GM19372 (cell line): ENCODE data around the gene MYO1E.
"Not testable (repeated sequence)": the region's sequence is repeated elsewhere in the genome, so short reads cannot be mapped to it uniquely, and the experiment has no call there.

Experiments used
- ATAC-seq: cut with Tn5 transposase; IDR thresholded peaks from one replicate; pipeline ENCODE4 v1.9.1; 2021; ENCODE audit warnings: mild to moderate bottlenecking, low read depth, moderate library complexity; ENCODE audit not compliant: unreplicated experiment

MYO1E gene

DNA sequence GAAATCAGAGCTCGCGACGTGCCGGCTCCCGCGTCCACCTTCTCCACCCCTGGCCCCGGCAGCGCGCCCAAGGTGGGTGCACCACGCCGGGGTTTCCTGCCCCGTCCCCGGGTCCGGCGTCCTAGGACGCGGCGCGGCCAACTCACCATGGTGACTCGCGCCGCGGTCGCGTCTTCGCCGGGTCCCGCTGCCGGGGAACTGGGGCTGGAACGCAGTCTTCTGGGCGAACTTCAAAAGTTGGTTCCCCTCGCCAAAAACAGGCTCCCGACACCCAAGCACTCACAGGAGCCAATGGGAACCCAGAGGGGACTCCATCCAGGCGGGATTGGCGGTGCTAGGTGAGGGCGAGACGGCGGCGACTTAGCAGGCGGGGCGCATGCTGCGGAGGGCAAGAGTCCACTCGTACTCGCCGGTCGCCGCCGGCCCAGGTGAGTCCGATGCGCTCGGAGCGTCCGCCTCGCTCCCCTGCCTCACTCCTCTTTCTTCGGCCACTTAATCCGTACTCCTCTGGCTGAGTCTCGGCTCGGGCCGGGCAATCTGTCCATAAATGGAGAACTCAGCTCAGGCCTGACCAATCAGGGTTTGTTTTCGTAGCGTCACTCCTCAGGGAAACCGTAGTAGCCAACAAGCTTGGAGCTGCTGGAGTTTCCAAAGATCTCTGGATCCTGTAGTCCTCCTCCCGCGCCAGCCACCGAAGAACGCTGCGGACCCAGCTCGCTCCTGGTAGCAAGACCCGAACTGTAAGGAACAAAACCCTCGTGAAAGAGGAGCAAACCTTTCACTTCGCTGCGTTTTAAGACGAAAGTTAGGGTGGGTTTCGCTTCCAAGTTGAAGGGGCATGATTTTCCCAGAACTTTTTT lies at the start of gene MYO1E:
Gene MYO1E (minus strand): TSS at position 520 of the 860 bp plus-strand sequence. CDS start 371 bp downstream, at position 149.
- peak; percentile 59 for ATAC-seq

DNA sequence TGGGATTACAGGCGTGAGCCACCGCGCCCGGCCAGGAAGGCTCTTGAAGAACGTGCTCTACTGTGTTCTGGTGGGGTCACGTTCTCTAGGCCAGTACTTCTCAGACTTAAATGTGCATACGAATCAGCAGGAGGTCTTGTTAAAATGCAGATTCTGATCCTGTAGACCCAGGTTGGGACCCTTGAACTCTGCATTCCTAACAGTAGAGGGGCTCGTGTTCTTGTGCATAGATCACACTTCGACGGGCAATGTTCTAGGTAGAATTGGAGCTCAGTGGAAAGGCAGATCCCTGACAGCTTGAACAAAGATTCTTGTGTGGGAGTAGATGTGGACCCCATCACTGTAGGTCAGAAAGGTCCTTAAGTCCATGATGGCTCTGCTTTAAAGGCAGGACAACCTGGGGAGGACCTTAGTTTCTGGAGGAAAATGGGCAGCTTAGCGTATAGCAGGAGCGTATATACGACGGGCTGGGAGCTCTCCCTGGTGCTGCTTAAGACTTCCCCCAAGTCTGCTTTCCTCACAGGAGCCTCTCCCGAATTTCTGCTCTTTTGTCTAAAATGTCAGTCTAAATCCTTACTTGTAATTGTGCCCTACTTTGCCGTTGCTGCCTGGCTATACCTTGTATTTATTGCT lies 48.4 kb upstream of the MYO1E start:
- ATAC-seq = no peak

DNA sequence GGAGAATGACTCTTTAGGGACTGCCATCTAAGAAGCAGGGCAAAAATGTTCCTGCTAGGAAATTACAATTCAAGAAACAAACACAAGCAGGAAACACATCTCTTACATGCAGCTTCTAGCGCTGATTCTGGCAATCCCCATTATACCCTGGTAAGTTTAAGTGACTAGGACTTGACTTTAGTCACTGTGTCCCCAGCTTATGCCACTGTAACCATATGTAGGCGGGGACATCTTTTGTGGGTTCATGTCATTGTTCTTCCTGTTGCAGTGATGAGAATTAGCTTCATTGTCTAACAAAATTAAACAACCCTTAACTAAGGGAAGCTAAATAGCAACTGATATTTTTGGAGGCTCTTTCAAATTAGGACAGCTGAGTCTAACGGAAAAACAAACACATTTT lies 47.4 kb upstream of the MYO1E start:
- no peak for ATAC-seq

DNA sequence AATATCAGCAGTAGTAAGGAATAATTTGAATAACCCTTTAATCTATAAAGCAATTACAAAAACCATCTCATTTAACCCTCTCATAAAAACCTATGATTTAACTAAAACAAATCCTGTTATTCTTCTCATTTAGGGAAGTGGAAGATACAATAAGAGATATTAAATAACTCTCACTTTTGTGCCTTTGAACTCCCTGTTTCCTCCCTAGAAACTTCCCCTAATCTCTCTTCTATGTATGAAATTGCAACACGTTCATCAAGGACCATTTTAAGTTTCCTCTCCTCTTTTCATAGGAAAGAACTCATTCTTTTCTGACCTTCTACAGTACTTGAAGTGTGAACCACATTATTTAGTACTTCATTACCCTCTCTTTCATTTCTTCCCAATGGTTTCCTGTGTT lies 46.5 kb upstream of the MYO1E start:
- ATAC-seq = no peak

DNA sequence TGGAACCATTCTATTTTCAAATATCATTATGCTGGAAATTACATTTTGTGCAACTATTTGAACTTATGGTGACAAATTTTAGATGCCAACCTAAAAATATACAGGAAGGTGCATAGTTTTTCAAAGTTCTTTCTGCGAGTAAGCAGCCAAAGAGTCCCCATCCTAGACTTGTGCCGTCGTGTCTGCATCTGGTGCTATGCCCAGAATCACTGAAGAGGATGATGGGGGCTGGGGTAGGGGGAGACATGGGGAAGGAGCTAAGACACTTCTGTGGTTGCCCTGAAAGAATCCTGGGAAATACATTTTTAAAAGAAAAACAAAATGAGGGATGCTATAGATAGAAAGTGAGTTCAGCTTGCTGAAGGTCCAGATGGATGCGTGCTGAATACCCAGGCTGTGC lies 44.1 kb upstream of the MYO1E start:
- ATAC-seq = no peak

DNA sequence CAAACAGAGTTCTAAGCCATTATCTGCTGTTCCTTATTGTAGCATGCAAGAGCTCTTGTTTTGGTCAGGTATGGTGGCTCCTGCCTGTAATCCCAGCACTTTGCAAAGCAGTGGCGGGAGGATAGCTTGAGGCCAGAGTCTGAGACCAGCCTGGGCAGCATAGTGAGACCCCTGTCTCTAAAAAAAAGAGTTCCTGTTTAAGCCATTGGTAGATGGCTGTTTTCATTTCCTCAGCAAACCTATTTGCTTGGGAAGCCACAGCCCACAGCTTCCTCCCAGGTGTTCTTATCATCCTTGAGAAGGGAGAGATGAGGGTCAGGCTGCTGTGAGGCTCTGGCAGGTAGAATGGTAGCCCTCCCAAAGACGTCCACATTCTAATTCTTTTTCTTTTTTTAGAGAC lies 40.9 kb upstream of the MYO1E start:
- ATAC-seq = no peak

DNA sequence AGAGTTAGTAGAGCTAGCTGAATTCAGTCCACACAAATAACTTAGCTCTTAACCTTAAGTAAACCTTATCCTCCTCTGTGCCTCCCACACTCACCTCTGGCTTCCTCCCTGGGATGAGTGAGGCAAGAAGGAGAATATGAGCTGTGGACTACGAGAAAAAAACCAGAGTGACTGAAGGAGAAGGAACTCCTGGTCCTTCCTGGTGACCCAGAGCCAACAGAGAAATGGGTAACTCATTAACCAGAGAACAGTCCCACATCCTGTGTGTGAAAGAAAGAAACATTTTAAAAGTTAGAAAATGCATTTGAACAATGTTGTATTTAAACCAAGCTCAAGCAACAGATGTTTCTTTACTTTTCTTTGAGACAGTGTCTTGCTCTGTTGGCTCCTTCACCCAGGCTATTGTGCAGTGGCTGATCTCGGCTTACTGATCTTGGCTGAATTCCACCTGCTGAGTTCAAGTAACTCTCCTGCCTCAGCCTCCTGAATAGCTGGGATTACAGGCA lies 37.8 kb upstream of the MYO1E start:
- ATAC-seq = no peak

DNA sequence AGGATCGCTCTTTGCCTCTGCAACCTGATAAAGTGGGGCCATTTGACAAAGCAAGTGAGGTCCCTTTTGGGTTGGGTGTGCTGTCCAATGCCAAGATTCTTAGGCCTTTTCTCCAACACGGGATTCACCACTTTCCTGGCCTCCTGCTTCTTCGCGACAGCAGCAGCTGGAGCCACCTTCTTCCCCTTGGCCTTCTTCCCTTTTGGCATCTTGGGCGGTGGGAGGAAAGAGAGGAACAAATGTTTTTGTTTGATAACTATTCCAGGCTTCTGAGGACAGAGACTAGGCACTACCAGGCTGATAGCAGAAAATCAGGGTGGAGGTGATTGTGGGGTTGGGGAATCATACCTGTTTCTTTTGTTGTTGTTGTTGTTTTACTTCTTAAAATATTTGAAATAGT lies 35.3 kb upstream of the MYO1E start:
- no peak for ATAC-seq

DNA sequence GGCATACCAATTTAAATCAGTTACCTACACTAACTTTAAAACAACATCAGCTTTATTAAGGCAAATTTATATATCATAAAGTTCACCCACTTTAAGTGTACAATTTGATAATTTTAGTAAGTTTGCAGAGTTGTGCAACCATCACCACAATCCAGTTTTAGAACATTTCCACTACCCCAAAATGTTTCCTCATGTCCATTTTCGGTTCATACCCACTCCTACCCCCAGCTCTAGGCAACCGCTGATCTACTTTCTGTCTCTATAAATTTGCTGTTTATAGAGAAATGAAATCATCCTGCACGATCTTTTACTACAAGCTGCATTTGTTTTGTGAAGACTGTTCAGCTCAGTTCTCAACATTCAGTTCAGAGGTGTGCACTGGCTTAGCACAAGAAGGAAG lies 33.8 kb upstream of the MYO1E start:
- ATAC-seq = no peak

DNA sequence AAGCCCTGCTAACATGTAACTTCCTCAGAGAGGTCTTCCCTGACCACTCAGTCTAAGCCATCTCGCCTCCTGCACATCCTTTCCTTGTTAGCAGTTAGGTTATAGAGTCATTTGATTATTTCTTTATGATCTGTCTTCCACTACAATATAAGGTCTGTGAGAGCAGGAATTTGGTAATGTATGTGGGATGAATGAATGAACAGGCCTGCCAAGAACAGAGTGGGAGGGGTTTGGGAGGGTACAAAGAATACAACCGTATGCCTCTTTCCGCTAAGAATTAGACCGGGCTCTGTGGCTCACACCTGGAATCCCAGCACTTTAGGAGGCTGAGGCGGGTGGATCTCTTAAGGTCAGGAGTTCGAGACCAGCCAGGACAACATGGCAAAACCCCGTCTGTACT lies 32.4 kb upstream of the MYO1E start:
- no peak for ATAC-seq

DNA sequence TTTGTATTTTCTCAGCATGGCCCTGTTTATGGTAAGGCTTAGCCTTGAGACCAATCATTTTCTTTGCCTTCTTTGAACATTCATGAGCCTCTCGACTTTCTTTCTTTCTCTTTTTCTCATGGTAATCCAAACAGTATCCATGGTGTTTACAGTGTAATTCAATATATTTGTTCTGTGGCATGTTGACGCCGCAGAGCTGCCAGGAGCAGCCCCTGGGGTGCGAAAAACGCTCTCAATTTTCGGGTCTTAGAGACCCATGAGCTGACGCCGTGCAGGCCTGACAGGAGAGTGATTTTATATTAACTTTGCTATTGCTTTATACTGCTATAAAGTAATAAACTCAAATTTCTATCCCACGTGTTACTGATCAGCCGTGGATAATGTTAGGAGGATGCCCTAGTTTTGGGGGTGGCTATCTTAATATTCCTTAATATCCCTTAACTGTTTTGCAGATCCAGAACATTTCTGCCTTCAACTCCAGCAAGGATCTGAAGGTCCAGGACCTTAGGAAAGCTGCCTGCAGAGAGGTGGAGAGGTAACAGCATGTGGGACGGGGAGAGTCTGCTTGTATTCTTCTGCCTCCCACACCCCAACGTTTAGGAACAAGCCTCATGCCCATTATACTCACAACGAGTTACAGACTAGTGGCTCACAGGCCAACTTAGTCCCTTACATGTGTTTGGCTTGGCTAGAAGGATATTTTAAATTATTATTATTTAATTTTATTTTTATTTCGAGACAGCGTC lies 29.3 kb upstream of the MYO1E start:
- ATAC-seq = no peak

DNA sequence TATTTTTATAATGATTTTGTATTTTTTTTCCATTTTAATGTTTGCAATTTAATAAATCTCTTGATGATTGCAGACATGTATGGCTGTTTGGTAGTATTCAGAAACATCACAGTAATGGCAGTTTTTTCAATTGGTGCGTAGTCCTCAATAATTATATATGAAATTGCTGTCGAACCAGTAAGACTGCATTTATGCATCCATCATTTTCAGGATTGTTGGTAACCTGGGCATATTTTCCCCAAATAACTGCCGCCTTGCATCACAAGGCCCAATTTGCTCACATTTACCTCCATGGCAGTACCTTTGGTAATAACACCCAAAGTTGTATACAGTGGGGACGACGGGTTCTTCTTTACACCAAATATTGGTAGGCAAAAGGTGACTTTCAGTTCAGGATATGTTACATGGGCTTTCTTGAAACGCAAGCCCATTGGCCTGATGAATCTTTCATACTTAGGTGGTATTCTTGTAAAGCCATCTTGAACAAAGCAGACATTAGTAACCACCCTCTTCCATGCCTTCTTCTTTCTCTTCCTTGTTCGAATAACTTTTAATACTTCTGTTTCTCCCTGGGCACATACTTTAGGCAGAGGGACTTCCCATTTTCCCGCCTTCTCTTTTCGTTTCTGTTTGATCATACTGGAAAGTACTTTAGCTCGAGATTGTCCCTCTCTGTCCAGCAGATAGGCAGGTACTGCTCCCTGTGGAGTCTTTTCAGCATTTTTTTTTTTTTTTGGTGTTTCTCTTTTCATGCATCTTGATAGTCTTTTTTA lies 28.6 kb upstream of the MYO1E start:
- not testable (repeated sequence) for ATAC-seq

DNA sequence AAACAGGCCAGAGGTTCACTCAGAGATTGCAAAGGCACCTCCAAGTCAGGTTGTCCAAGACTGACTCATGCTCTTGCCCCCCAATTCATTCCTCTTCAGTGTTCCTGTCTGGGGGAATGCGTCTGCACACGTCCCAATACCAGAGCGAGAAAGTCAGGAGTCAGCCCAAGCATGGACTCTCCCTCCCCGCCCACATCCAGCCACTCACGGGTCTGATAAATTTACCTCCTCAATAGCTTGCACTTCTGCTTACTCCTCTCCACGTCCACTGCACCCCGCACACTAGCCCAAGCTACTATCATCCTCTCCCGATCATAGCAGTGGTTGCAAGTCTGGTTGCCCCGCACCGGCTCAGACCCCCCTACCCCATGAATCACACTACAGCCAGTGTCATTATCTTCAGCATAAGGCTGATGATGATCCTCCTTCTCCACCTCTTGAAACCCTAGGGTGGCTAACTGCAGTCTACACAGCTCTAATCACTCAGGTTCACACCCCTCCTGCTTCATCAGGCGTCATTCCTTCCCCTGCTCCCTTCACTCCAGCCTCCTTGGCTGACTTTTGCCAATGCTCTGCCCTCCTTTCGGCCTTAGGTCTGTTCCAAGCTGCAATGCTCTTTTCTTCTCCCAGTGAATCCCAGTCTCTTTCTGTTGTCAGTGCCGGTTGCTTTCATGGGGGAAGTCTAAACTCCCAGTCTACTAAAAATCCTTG lies 27.6 kb upstream of the MYO1E start:
- no peak for ATAC-seq

DNA sequence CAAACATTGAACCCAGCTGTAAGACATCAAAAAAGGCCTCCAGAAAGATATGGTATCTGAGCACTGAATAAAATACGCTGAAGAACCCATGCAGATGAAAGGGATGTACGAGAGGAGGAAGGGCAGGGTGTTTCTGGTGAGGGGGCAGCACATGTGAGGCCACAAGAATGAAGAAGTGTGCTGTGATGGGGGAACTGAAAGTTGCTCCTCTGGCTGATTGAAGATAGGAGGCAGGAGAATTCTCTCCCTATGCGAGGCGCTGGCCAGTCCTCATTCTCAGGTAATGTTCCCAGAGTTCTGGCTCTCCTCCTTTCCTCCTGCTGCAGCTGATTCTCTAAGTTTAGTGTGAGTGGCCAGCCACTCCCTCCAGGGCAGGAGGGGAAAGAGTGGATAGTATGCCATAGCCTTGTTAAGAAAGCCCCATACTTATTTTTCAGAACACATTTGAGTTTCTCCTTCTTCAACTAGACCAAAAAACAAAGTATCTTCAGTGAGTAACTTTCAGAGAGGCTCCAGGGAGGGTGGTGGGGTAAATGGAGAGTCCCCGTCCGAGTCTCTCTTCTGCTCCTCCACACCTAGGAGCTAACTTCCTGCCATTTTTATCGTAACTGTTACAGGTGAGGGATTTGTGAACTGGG lies 26.9 kb upstream of the MYO1E start:
- peak; percentile 94 for ATAC-seq

DNA sequence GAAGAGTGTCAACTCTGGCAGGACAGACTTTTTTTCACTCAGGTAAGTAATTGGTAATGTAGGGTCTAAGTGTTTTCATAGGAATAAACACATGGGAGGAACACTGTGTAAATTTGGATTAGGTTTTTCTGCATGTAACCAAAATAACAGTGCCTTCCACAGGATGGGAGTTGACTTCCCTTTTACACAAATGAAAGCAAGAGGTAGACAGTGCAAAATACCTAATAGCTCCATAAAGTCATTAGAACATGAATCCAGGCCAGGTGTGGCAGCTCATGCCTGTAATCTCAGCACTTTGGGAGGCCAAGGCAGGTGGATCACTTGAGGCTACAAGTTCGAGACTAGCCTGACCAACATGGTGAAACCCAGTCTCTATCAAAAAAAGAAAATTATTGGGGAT lies 25.5 kb upstream of the MYO1E start:
- ATAC-seq = no peak

DNA sequence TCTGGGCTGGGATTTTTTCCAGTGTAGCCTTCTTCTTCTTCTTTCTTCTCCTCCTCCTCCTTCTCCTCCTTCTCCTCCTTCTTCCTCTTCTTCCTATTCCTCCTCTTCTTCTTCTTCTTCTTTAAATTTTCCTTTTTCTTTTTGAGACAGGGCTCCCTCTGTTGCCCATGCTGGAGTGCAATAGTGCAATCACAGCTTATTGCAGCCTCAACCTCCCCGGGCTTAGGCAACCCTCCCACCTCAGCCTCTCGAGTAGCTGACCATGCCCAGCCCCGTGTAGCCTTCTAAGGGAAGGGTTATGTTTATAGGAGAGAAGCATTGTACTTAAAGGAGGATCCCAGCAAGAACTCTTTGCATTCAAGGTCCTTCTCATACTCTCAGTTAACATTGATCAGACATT lies 24.0 kb upstream of the MYO1E start:
- no peak for ATAC-seq

DNA sequence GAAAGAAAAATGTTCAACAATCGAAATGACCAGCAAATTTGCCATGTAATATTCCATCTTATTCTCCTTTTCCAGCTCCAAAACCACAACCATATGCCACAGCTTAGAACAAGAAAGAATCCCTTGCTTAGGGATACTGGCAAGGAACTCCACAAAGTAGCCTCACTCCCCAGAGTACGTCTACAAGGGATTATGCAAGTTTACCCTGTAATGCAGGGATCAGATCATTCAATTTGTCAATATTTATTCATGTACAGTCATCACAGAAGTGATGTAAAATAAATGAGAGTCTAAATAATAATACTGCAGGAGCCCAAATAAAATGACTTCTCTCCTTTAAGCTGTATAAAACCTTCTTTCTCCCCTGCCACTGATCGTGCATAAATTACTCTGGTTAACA lies 23.5 kb upstream of the MYO1E start:
- ATAC-seq = no peak

DNA sequence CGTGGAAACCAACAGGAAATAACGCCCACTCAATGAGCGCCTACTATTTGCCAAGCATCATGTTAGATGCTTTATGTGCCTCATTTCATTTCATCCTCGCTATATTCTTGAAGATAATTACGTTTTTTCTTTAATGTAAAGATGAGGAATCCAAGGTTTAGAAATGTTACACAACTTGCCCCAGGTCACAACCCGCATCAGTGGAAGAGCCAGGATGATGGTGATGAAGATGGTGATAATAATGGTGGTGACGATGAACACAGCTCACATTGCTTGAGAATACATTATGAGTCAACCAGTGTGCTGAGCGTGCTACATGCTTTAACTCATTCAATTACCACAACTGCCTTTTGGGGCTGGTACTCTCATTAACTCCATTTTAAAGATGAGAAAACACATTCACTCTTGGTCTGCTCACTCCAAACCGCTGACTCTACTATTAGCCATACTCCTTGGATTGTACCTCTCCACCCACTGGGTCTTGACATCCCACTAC lies 21.5 kb upstream of the MYO1E start:
- no peak for ATAC-seq

DNA sequence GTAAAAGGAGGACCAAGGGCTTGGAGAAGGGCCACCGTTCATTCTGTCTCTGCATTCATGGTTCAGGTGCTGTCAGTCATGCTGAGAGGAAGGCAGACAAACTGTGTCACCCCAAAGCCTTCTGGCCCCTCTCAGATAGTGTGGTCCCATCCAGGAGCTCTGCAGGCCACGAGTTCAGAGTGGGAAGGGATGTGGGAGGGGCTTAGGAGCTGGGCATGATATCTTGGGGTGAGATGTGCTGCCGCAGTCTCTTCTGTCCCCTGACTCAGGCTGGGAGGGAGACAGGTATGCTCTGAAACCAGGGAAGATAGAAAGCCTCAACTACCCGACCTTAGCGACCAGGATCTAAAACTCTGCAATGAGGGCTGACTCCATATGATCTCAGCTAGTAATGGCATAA lies 19.6 kb upstream of the MYO1E start:
- no peak for ATAC-seq
